COR-L47 (cell line): Measurements from ENCODE around the gene AQP5.

Experiments used
- DNase-seq: peaks from one replicate; lab custom pipeline; 2025; lab: John Stamatoyannopoulos, UW

AQP5 gene

DNA sequence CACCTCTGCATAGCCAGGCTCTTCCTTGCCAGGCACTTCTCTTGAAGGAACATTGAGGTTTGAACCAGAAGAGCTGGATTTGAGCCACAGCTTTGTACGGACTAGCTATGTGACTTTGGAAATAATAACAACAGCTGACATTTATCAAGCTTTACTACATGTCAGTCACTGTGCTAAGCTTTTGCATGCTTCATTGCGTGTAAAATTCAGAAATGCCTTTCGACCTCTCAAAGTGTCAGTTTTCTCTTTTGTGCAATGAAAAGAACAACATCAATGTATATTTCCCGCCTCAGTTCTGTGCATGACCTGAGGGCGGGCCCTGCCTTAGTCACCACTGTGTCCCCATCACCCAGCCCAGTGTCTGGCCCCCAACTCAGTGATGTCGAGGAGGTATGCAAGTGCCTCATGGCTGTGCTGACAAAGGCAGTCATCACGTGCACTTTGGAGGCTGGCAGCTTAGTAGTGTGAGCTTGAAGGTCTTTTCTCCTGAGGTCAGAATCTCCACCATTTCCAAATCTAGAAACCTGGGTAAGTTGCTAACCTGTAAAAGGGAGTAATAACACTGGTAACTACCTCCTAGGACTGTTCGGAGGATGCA is 29.0 kb upstream of the AQP5 start:
- no peak for DNase-seq

- DNase-seq: no peak
These were observed 27.9 kb upstream of the AQP5 start for GRCh38 chr12:49933796-49934195.

DNA sequence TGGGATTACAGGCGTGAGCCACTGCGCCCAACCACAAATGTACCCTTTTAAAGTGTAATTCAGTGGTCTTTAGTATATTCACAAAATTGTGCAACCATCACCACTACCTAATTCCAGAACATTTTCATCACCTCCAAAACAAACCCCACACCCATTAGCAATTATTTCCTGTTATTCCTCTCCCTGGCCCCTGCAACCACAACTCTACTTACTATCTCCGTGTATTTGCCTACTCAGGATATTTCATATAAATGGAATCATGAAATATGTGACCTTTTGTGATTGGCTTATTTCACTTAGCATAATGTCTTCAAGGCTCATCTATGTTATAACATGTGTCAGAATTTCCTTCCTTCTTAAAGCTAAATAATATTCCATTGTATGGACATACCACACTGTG is 27.2 kb upstream of the AQP5 start:
- no peak for DNase-seq

- no peak for DNase-seq
These were observed 24.7 kb upstream of the AQP5 start for GRCh38 chr12:49936925-49937324.

- DNase-seq: no peak
These were observed 23.9 kb upstream of the AQP5 start for GRCh38 chr12:49937639-49938300.

- no peak for DNase-seq
These were observed 22.4 kb upstream of the AQP5 start for GRCh38 chr12:49939307-49939706.

DNA sequence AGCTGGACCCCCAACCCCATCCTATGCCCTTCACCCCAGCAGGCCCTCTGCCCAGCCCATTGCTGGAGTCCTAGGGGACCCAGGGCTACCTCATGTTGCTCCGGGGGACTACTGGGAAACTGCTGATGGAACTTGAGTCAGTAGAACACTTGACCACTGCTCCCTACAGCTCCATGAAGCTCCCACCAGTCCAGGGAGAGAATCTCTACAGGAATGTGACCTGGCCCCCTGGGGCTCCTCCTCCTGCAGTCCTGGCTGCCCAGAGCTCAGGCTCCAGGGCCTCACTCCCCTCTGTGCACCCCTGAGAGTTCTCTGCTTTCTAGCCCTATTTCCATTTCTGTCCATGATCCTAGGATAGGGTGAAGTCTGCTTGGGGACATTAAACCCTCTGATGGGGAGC is 22.0 kb upstream of the AQP5 start:
- no peak for DNase-seq

- DNase-seq: no peak
These were observed 19.8 kb upstream of the AQP5 start for GRCh38 chr12:49941556-49942511.

GRCh38 chr12:49942512-49942893 is 19.2 kb upstream of the AQP5 start:
- no peak for DNase-seq

GRCh38 chr12:49942921-49943624 is 18.6 kb upstream of the AQP5 start:
- DNase-seq: no peak

GRCh38 chr12:49943625-49943960 is 18.1 kb upstream of the AQP5 start:
- no peak for DNase-seq

GRCh38 chr12:49944046-49944445 is 17.6 kb upstream of the AQP5 start:
- DNase-seq: no peak

DNA sequence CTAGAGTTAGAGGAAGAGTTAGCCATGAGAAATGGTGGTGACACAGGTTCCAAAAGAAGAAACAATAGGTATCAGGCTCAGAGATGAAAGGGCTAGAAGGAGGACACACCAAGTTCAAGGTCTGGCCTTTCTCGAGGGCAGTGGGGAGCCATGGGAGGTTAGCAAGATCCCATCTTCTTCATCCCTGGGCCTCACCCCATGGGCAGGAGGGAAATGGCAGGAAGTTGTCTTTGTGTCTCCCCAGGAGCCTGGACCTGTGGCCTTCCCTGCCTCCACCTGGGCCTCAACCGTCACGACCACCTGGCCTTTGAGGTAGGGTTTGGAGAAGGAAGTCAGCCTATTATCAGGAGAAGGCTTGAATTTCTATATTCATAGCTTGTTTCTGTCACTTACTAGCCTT is 17.0 kb upstream of the AQP5 start:
- DNase-seq: no peak

DNA sequence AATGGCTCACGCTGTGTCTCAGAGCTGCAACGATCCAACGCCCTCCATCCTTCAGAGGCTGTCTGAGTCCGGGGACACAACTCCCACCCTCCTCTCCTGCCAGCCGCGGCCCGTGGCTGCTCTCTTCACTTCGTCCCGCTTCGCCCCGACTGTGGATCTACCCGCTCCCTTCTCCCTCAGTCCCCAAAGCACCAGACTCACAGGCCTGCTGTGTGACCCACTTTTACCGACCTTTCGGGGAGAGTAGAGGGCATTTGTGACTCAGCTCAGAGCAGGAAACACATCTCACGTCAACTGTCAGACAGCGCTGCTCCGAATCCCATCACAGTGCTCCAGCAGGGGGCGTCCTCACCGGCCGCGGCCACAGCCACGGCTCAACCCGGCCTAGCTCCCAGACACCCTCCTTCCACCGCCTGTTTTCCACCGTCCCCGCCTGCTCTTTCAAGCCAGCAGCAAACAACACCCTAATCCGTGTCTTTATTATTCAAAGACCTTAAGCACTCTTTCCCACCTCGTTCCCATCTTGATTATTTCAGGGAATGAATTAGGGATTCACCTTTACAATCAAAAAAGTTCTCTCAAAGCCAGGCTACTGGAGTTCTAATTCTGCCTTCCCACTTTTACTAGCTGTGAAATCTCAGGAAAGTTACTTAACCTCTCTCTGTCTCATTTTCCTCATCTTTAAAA is 16.1 kb upstream of the AQP5 start:
- no peak for DNase-seq

GRCh38 chr12:49946086-49946485 is 15.6 kb upstream of the AQP5 start:
- DNase-seq: no peak

DNA sequence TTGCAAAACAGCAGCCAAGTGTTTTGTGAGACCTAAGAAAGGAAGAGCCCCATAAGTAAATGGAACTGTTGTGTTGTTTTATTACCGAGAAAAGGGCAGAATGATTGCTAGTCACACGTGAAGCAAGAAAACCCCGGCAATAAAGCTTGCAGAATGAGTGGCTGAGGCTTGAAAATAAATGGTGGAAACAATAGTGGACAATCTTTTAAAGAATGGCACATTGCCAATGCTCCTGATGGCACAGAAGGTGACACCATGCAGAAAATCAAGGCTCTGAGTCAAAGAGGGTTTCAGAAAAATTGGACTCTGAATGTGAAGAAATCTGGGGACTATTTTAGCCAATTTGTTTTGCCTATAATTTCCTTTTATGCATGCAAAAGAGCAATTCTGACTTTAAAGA is 15.2 kb upstream of the AQP5 start:
- DNase-seq: no peak

DNA sequence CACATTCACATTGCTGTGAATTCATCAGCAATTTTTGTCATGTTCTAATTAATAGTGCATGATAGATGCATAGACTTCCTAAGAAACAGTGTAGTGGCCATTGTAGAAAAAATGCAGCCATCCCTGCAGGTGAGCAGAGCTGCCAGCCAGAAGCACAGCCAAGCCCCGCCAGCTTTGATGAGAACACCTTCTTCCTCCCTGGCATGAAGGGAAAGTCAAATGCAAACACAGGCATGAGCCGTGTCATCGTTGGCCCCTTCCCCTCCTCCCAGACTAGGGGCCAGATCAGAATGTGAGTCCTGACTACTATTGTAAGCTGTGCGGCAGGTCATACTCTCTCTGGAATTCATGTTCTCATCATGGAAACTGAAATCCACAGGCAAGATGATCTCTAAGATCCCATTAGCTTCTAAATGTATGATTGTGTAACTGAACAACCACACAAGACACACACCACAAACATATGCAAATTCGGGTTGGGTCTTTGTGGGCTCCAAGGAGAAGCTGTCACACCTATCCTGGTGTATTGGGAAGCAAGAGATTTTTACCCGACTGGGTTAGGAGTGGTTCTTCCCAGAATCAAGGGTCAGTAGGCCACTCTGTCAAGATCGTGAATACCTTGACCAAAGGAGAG is 14.0 kb upstream of the AQP5 start:
- no peak for DNase-seq

DNA sequence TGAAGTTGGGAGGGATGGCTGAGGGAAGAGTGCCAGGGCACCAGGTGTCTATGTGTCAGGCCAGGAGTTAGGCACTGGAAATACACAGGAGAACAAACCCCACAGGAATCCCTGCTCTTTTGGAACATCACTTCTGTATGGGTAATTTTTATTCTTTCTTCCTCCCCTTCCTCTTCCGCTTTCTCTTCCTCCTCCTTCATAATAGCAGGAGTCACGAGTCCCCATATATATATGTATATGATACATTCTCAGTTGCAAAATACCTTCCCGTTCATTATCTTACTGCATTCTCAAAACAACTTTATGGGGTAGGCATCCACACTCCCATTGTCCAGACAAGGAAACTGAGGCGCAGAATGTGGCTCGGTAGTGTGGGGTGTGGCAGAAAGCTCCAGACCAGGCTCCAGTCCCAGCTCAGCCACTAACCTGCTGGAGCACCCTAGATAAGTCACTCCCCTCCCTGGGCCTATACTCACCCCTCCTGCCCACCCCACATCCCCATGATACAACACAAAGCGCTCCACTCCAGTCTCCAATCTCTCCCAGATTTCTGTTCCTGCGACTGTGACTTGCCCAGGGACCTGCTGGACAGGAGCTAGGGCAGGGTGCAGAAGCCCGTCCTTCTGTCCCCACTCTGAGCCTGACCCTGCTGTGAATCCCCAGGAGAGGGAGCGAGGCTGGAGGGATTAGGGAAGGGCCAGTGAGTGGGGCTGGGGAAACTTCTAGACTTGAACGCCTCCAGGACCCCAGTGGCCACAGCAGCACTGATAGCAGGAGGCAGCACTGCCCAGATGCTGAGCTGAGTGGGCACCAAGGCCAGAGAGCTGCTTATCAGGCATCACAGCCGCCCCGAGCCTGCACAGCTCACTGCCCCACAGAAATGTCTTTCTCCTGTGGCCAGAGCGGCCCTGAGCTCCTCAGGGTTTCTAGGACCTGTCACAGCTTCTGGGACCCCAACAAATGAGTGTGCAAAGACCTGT is 12.5 kb upstream of the AQP5 start:
- no peak for DNase-seq

DNA sequence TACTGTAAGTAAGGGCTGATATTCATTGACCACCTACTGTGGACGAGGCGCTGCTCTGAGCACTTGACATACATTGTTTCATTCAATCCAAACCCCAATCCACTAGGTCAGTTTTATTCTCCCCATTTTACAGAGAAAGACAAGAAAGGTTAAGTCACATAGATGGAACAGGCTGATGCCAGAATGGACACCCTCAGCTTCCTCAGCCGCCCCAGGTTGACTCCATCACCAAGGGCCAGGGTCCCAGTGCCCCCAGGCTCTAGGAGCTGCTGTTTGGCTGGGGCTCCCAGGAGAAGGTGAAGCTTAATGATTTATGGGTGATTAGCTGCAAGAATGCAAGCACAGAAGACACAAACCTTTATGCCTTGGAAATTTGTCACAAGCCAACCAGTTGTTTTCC is 11.8 kb upstream of the AQP5 start:
- DNase-seq: no peak
